HFF-Myc (cell line): Measurements from ENCODE around the gene KLHL22.
"Not testable (repeated sequence)": the region's sequence is repeated elsewhere in the genome, so short reads cannot be mapped to it uniquely, and the experiment has no call there.

Source experiments
- DNase-seq: peaks from one replicate; pipeline ENCODE4 v3.0.0-alpha.2; 2011; ENCODE audit warnings: low read depth; ENCODE audit errors: extremely low read depth
- H3K4me3 ChIP-seq: replicated peaks from 2 replicates; pipeline ENCODE4 v1.5.1; 2011; ENCODE audit warnings: low read depth, mild to moderate bottlenecking, control low read depth, low read length
- TF ChIP-seq, protein P1 (sequence below): IDR thresholded peaks from 2 replicates; pipeline ENCODE4 v1.5.1; 2012; ENCODE audit warnings: mild to moderate bottlenecking, low read depth, low read length, control low read depth; ENCODE audit errors: missing control alignments

Gene KLHL22

GRCh38 chr22:20486229-20486628 lies 9.4 kb downstream of the KLHL22 start:
- no peak overlapping the region for H3K4me3 ChIP-seq
- DNase-seq, result no peak
- TF ChIP-seq, protein P1, sequence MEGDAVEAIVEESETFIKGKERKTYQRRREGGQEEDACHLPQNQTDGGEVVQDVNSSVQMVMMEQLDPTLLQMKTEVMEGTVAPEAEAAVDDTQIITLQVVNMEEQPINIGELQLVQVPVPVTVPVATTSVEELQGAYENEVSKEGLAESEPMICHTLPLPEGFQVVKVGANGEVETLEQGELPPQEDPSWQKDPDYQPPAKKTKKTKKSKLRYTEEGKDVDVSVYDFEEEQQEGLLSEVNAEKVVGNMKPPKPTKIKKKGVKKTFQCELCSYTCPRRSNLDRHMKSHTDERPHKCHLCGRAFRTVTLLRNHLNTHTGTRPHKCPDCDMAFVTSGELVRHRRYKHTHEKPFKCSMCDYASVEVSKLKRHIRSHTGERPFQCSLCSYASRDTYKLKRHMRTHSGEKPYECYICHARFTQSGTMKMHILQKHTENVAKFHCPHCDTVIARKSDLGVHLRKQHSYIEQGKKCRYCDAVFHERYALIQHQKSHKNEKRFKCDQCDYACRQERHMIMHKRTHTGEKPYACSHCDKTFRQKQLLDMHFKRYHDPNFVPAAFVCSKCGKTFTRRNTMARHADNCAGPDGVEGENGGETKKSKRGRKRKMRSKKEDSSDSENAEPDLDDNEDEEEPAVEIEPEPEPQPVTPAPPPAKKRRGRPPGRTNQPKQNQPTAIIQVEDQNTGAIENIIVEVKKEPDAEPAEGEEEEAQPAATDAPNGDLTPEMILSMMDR, result no peak

DNA sequence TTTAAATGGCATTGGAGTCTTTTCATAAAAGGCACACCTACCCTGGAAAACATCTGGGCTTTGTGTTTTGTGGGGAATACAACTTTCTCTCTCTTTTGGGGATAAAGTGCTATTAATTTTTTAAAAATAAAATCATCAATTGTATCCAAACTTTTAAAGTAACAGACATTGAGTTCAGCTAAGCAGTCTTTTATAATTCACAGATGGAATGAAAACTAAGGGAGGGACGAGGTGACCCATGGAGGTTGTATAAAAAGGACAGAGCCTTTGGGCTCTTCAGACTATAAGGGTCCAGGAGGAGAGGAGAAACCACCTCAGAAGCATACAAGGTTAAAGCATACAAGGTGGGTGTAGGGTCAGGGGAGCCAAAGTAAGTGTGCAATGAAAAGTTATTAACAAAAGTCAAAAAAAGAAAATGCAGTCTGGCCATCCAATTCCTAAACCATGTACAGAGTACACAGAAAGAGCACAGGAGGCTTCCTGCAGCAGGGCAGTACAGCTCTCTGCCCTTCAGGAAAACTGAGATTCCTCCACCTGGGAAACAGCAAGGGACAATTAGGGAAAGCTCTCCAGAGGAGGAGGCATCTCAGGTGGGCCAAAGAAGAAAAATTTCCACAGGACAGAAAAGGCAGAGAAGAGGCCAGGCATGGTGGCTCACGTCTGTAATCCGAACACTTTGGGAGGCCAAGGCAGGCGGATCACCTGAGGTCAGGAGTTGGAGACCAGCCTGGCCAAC lies 10.5 kb downstream of the KLHL22 start:
- DNase-seq, result no peak
- TF ChIP-seq, protein P1, result no peak
- no peak overlapping the region for H3K4me3 ChIP-seq

DNA sequence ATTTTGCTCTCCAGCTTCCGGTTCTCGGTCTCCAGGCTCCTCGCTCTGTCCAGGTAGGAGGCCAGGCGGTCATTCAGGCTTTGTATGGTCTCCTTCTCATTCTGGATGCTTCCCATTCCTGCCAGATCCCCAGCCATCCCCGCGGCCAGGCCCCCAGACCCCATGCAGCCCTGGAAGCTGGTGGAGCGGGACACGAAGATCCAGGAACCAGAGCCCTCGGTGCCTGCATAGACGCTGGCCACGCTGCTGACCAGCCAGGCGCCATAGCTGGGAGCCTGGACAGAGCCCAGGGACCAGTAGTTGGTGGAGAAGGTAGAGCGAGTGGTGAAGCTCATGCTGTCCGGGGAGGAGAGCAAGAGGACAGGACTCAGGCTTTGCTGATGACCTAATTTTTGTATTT lies 11.8 kb downstream of the KLHL22 start:
- TF ChIP-seq, protein P1, result no peak
- no peak for DNase-seq
- no peak overlapping the region for H3K4me3 ChIP-seq

DNA sequence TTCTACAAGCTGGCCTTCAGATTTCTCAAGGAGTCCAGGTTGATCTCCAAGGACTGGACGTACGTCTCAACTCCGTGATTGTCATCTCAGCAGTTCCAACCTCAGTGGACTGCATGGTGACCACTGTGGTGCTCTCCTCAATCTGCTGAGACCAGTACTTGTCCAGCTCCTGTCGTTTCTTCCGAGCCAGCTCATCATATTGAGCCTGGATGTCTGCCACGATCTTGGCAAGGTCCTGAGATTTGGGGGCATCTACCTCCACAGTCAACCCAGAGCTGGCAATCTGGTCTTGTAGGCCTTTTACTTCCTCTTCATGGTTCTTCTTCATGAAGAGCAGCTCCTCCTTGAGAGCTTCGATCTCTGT lies 12.5 kb downstream of the KLHL22 start:
- not testable (repeated sequence) for DNase-seq

DNA sequence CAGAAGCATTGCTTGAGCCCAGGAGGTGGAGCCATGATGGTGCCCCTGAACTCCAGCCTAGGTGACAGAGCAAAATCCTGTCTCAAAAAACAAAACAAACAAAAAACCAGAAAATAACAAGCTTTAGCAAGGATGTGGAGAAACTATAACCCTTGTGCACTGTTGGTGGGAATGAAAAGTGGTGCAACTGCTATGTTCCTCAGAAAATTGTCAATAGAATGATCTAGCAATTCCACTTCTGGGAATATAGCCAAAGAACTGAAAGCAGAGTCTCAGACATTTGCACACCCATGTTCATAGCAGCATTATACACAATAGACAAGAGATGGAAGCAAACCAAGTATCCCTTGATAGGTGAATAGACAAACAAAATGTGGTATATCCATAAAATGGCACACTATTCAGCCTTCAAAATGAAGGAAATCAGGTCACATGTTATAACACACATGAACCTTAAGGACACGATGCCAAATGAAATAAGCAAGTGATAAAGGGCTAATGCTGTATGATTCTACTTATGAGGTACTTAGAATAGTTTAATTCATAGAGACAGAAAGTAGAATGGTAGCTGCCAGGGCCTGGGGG lies 15.9 kb downstream of the KLHL22 start:
- no peak for DNase-seq

More for the DNA sequence above, 12.5 kb downstream of the KLHL22 start:
- not testable (repeated sequence) for H3K4me3 ChIP-seq

GRCh38 chr22:20478059-20478458 lies 17.5 kb downstream of the KLHL22 start:
- not testable (repeated sequence) for DNase-seq

More for the DNA sequence above, 15.9 kb downstream of the KLHL22 start:
- no peak overlapping the region for H3K4me3 ChIP-seq
- TF ChIP-seq, protein P1, result no peak

GRCh38 chr22:20475569-20475968 lies 20.0 kb downstream of the KLHL22 start:
- DNase-seq, H3K4me3 ChIP-seq: not testable (repeated sequence)

More at GRCh38 chr22:20478059-20478458, 17.5 kb downstream of the KLHL22 start:
- H3K4me3 ChIP-seq, result not testable (repeated sequence)

DNA sequence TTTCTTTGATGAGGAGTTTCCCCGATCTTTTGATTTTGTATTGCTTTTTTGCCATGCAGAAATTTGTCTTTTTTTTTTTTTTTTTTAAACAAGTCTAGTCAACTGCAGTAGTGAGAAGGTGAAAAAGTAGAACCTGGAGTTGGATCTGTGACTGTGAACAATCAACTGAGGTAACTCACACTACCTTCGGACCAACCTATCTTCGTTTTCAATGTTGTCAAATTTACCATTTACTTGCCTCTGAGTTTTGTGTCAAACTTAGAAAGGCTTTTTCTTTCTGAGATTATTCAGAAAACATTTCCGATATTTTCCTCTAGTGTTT lies 20.5 kb downstream of the KLHL22 start:
- TF ChIP-seq, protein P1, result no peak
- no peak for DNase-seq
- no peak overlapping the region for H3K4me3 ChIP-seq
